Measurements from ENCODE around the gene CATSPERZ. TPM values are rescaled to one million over a fixed set of nuclear protein-coding genes. Genes with fewer than 3 reads are reported as not detected.

CATSPERZ gene, protein sequence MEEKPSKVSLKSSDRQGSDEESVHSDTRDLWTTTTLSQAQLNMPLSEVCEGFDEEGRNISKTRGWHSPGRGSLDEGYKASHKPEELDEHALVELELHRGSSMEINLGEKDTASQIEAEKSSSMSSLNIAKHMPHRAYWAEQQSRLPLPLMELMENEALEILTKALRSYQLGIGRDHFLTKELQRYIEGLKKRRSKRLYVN
- total RNA-seq (2011; cell fraction: chromatin; rRNA removed; ENCODE audit: low replicate concordance) = 3.6 TPM in 1 of 2 replicates, not detected in the other
- total RNA-seq (2011; cell fraction: nucleolus; rRNA removed) = 1.5 and 2.8 TPM in 2 replicates
- total RNA-seq (2011; cell fraction: nucleoplasm; rRNA removed) = 0.59 and 0.99 TPM in 2 replicates
- 8.5 TPM in 2 replicates for total RNA-seq (2014; rRNA removed)
- 1.2 and 1.6 TPM in 2 replicates for total RNA-seq (2014; rRNA removed; fragmentation: Illumina TruSeq; extraction: Trizol)
- total RNA-seq (2015; rRNA removed; fragmentation: Illumina TruSeq; extraction: Trizol) = 3.8 and 4.1 TPM in 2 replicates
- total RNA-seq (2021) = 5.1 and 5.4 TPM in 2 replicates
- 0.86 and 1.2 TPM in 2 replicates for polyA plus RNA-seq (2011; rRNA removed)
- polyA plus RNA-seq (2011; cell fraction: cytosol; rRNA removed) = 2.9 and 3.2 TPM in 2 replicates
- 1.5 and 2.0 TPM in 2 replicates for polyA plus RNA-seq (2011; cell fraction: nucleus; rRNA removed)
- 4.4 and 4.7 TPM in 2 replicates for polyA plus RNA-seq (2012)
- 3.5 and 4.3 TPM in 2 replicates for polyA plus RNA-seq (2014; fragmentation: Illumina TruSeq; extraction: Trizol)
- 1 to 10 TPM; 1.3 to 2.2 TPM for polyA plus RNA-seq (2014; fragmentation: Nextera tagmentation; extraction: Ambion mirVana)
- 5.3 and 8.3 TPM in 2 replicates for polyA plus RNA-seq (2014; rRNA removed)
- 0.32 TPM in 1 of 2 replicates, not detected in the other for polyA minus RNA-seq (2011; rRNA and poly(A)+ RNA removed)
- polyA minus RNA-seq (2011; cell fraction: cytosol; rRNA and poly(A)+ RNA removed) = not detected in 2 replicates
- not detected in 2 replicates for polyA minus RNA-seq (2011; cell fraction: nucleus; rRNA and poly(A)+ RNA removed)
- Bru-seq, nascent RNA = percentile 32 among the genes with signal in this experiment
- BruChase-seq, experiment 1, labeled RNA remaining after a 2-hour chase = percentile 2 among the genes with signal in this experiment
- percentile 35 among the genes with signal in this experiment for BruChase-seq, experiment 2, labeled RNA remaining after a 6-hour chase
- long read RNA-seq, experiment 1, partial matches to known transcripts = 1 of 5 reads
- long read RNA-seq, experiment 1, other reads (novel, unspliced or antisense) = 0 of 5 reads
- long read RNA-seq, experiment 2 = 0 reads
- long read RNA-seq, experiment 3, partial matches to known transcripts = 0 of 2 reads
- long read RNA-seq, experiment 3, other reads (novel, unspliced or antisense) = 0 of 2 reads

DNA sequence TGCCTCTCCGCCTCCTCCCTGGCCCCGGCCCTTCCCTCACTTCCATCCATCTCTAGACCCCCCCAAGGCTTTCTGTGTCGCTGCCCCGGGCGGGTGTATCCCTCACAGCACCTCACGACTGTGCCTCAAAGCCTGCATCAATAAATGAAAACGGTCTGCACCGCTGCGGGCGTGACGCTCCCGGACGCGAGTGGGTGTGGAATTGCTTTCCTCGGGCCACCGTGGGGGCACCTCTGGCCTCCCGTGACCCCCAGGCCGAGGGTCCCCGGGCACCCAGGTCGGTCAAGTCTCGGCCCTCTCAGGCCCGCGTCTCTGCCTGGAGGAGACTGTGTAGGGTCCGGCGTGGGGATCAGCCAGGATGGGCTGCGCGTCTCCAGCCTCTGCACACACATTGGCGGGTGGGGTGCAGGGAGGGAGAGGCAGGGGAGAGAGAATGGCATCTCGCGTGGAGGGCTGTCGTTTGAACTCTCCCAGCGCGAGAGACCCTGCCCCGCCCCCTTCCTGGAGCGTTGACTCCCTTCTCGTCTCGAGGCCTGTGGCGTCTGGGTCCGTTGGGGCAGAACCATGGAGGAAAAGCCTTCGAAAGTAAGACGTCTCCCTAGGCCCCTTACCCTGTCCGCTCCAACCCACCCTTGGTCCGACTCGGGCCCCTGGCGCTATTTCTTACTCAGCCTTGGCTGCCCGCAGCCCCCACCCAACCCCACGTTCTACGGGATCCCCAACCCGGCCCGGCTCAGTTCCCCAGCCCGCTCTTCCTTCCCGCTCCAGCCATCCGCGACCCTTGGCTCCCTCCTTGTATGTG is at the start of gene CATSPERZ:
Gene CATSPERZ (plus strand): TSS at position 512 of the 802 bp plus-strand sequence. CDS start 53 bp downstream, at position 565.
- Histone ChIP-seq H3K4me1 (replicated peaks in 1 of 2; ENCODE audit: control insufficient read depth in 2 of 2, insufficient read depth in 2 of 2, low read length in 2 of 2) (peaks cover 16 to 54% of the 10 kb centered on the region in 2 experiments), H3K4me3 (peak within 1 kb of the TSS; percentile 34), H3K9ac (ENCODE audit: insufficient read depth in 1 of 2, low read depth in 2 of 2, low read length in 2 of 2) (peak within 1 kb of the TSS; percentile 55 to 94), H3K36me3 (ENCODE audit: control insufficient read depth, insufficient read depth, low read length) (no peaks in the 10 kb centered on the region), H3K27ac (ENCODE audit: extremely low read depth, low read depth, low read length) (no peak within 1 kb of the TSS; the same call in 2 of the 3 replicates), H3K79me2 (ENCODE audit: control insufficient read depth, insufficient read depth, low read length) (0 out of 3 replicates have a peak, but pooled peaks cover 4% of the 10 kb centered on the region), H3K9me1 (ENCODE audit: control insufficient read depth, insufficient read depth, low read length) (no peaks in the 10 kb centered on the region), H3K9me3 (replicated peaks; ENCODE audit: control insufficient read depth, insufficient read depth, low read depth, low read length) (no peaks in the 10 kb centered on the region), H3K4me2 (ENCODE audit: insufficient read depth, low read length) (peak within 1 kb of the TSS; percentile 88), H3K27me3 (ENCODE audit: control insufficient read depth in 2 of 2, insufficient read depth in 2 of 2, low read length in 2 of 2) (peaks cover 31 to 32% of the 10 kb centered on the region in 2 experiments), H4K20me1 (replicated peaks; ENCODE audit: control insufficient read depth, insufficient read depth, low read length) (no peaks in the 10 kb centered on the region; the same call in 1 of the 2 replicates), H2AFZ (ENCODE audit: low read depth, low read length) (peak within 1 kb of the TSS; percentile 93)
- no peak for ATAC-seq
- no TSS peak for BruUV-seq (replicated peaks)
- intact Hi-C loops (cut with micrococcal nuclease) = loop anchor here (5.0 to 10.0 kb wide), 3 partner anchors 55 to 465 kb away; partner anchors contain the start of genes FKBP2, MARK2, PPP1R14B and STIP1
- WGBS (ENCODE audit: insufficient coverage, low coverage, missing lambda C conversion rate) = 41% methylated on average over 44 of the region's 54 CpGs
- POLR2A ChIA-PET = interaction anchor here (0.6 to 5.8 kb wide), 7 partner anchors 18 to 448 kb away, joined by 3 to 68 read pairs (median 5); partner anchors contain the start of genes FERMT3, PRDX5 and STIP1
- in situ Hi-C loops (cut with MboI) = no loop called here
- TF ChIP-seq, protein P1, sequence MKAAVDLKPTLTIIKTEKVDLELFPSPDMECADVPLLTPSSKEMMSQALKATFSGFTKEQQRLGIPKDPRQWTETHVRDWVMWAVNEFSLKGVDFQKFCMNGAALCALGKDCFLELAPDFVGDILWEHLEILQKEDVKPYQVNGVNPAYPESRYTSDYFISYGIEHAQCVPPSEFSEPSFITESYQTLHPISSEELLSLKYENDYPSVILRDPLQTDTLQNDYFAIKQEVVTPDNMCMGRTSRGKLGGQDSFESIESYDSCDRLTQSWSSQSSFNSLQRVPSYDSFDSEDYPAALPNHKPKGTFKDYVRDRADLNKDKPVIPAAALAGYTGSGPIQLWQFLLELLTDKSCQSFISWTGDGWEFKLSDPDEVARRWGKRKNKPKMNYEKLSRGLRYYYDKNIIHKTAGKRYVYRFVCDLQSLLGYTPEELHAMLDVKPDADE (conservative IDR thresholded peaks at IDR 0.05; ENCODE audit: control insufficient read depth, low read depth, low read length) = peak; percentile 14; the same call in 1 of the 2 replicates
- TF ChIP-seq SLC30A9 (CRISPR knock-in tag; IDR thresholded peaks at IDR 0.05) (no peak), NR3C1 (CRISPR knock-in tag; IDR thresholded peaks at IDR 0.05) (0 out of 2 replicates have a peak, but pooled peaks have one; percentile 33), SAFB (IDR thresholded peaks at IDR 0.05; ENCODE audit: borderline replicate concordance, low read depth, low read length) (0 out of 2 replicates have a peak, but pooled peaks have one; percentile 57)
- DNase-seq (ENCODE audit: extremely low read depth in 1 of 4, low spot score in 3 of 4) = no peak
- CTCF ChIA-PET (ENCODE audit: low intra/inter-chr PET ratio) = interaction anchor here (0.9 to 2.2 kb wide), 2 partner anchors 49 to 94 kb away, joined by 3 to 9 read pairs; partner anchors contain the start of gene FERMT3
- FAIRE-seq = no peak
